B cell (primary cell): Measurements from ENCODE around the gene HSFX4. TPM values are rescaled to one million over a fixed set of nuclear protein-coding genes. Genes with fewer than 3 reads are reported as not detected.
"Not testable (repeated sequence)": the region's sequence is repeated elsewhere in the genome, so short reads cannot be mapped to it uniquely, and the experiment has no call there.

Source experiments
- ATAC-seq: fragments of 200-7000 bp; cut with Tn5 transposase; one replicate; pipeline ENCODE4 v1.10.0; 2021; ENCODE audit warnings: low read depth, mild to moderate bottlenecking, moderate number of reproducible peaks, moderate library complexity
- CTCF ChIA-PET: fragments of 350-600 bp; sonication (Branson Sonifier 250); formaldehyde crosslinking; loops from one replicate; lab custom pipeline; 2021; ENCODE audit warnings: antibody characterized with exemption, inconsistent platforms; lab: Charles Lee
- POLR2A ChIA-PET: fragments of 350-600 bp; sonication (Branson Sonifier 250); formaldehyde crosslinking; loops from one replicate; lab custom pipeline; 2021; ENCODE audit warnings: antibody characterized with exemption; lab: Charles Lee
- DNase-seq: peaks from one replicate; pipeline ENCODE4 v3.0.0; 2013
- H2AFZ ChIP-seq: 2 replicates; pipeline ENCODE4 v1.6.1; 2012; ENCODE audit warnings: mild to moderate bottlenecking, low read depth, low read length; ENCODE audit not compliant: insufficient read depth, poor library complexity, severe bottlenecking
- H3K27ac ChIP-seq, 2 donors: 1 replicate in 1 of 2; 2 replicates in 1 of 2; pipeline ENCODE4 v1.5.1; 2012 to 2013; ENCODE audit warnings: low read length in 2 of 2, mild to moderate bottlenecking in 2 of 2, moderate library complexity in 1 of 2
- H3K27me3 ChIP-seq, 4 experiments: fragments of 200-600 bp in 1 of 4; sonication (generic) in 1 of 4; replicated peaks in 1 of 4; 1 replicate in 2 of 4; 2 replicates in 2 of 4; pipeline versions ENCODE4 v1.6.1 to v1.7.0; 2013 to 2016; ENCODE audit warnings: low read length in 3 of 4, mild to moderate bottlenecking in 2 of 4, mixed read lengths in 1 of 4, moderate library complexity in 1 of 4; ENCODE audit not compliant: insufficient read depth in 4 of 4, control insufficient read depth in 3 of 4; ENCODE audit errors: control extremely low read depth in 1 of 4
- H3K36me3 ChIP-seq, 2 experiments: replicated peaks in 1 of 2; 1 replicate in 1 of 2; 2 replicates in 1 of 2; pipeline versions ENCODE4 v1.6.1 to v1.7.1; 2013; ENCODE audit warnings: low read length in 1 of 2; ENCODE audit not compliant: insufficient read depth in 2 of 2, control insufficient read depth in 1 of 2; ENCODE audit errors: control extremely low read depth in 1 of 2, extremely low read depth in 1 of 2
- H3K4me1 ChIP-seq, 2 donors: fragments of 200-600 bp in 1 of 2; sonication (generic) in 1 of 2; 1 replicate in 1 of 2; 2 replicates in 1 of 2; pipeline versions ENCODE4 v1.5.1 to v1.6.1; 2013 to 2017; ENCODE audit warnings: low read length in 2 of 2; ENCODE audit not compliant: control insufficient read depth in 2 of 2, insufficient read depth in 2 of 2
- H3K4me2 ChIP-seq: replicated peaks from 2 replicates; pipeline ENCODE3; 2012; ENCODE audit warnings: mild to moderate bottlenecking, low read depth, low read length; ENCODE audit not compliant: poor library complexity, severe bottlenecking
- H3K4me3 ChIP-seq, 5 experiments: fragments of 200-600 bp in 1 of 5; sonication (generic) in 1 of 5; 1 replicate in 3 of 5; 2 replicates in 2 of 5; pipeline versions ENCODE4 v1.5.1 to v1.7.0; 2011 to 2016; ENCODE audit warnings: low read length in 4 of 5, mild to moderate bottlenecking in 4 of 5, low read depth in 2 of 5, control low read depth in 1 of 5, moderate library complexity in 1 of 5; ENCODE audit not compliant: insufficient read depth in 1 of 5; ENCODE audit errors: control extremely low read depth in 1 of 5, extremely low read depth in 1 of 5
- H3K79me2 ChIP-seq: fragments of 200-600 bp; sonication (generic); one replicate; pipeline ENCODE4 v1.6.0; 2016; ENCODE audit warnings: low read length; ENCODE audit not compliant: control insufficient read depth, insufficient read depth
- H3K9ac ChIP-seq: fragments of 200-600 bp; sonication (generic); 2 replicates; pipeline ENCODE4 v1.6.1; 2017; ENCODE audit warnings: mild to moderate bottlenecking, low read length, moderate library complexity
- H3K9me3 ChIP-seq, 3 donors: one replicate each; pipeline versions ENCODE4 v1.6.1 to v1.7.1; 2013; ENCODE audit warnings: low read length in 2 of 3; ENCODE audit not compliant: control insufficient read depth in 2 of 3, insufficient read depth in 1 of 3; ENCODE audit errors: control extremely low read depth in 1 of 3
- H4K20me1 ChIP-seq: 2 replicates; pipeline ENCODE4 v1.6.0; 2012; ENCODE audit warnings: mild to moderate bottlenecking, low read length; ENCODE audit not compliant: insufficient read depth, control insufficient read depth, poor library complexity, severe bottlenecking
- H3K27ac Mint-ChIP-seq: one replicate; pipeline ENCODE4 v1.8.0; 2021; ENCODE audit warnings: mixed read lengths
- H3K27me3 Mint-ChIP-seq: one replicate; pipeline ENCODE4 v1.8.0; 2021; ENCODE audit warnings: mixed read lengths
- H3K4me1 Mint-ChIP-seq: one replicate; pipeline ENCODE4 v1.8.0; 2021; ENCODE audit warnings: mixed read lengths
- H3K4me3 Mint-ChIP-seq: one replicate; pipeline ENCODE4 v1.8.0; 2021; ENCODE audit warnings: mixed read lengths
- H3K9me3 Mint-ChIP-seq: one replicate; pipeline ENCODE4 v1.8.0; 2022; ENCODE audit warnings: mixed read lengths; ENCODE audit not compliant: insufficient read depth
- CTCF ChIP-seq: fragments of 200-600 bp; IDR thresholded peaks from one replicate; pipeline ENCODE4 v1.8.0; 2022; ENCODE audit warnings: antibody characterized with exemption, mild to moderate bottlenecking
- EZH2 ChIP-seq: IDR thresholded peaks from 2 replicates; pipeline ENCODE4 v1.6.1; 2012; ENCODE audit warnings: borderline replicate concordance, low read depth, mild to moderate bottlenecking, moderate library complexity, low read length; ENCODE audit not compliant: insufficient read depth, poor library complexity, severe bottlenecking
- WGBS: methylation state at CpG from one replicate; pipeline ENCODE4 v1.1.5; 2013; ENCODE audit warnings: missing lambda C conversion rate; ENCODE audit not compliant: insufficient coverage; 5-methylcytosine and 5-hydroxymethylcytosine counted together
- intact Hi-C: fragments of 100-400 bp; cut with micrococcal nuclease; formaldehyde crosslinking; loops from one replicate; pipeline ENCODE4 v1.10.0; 2022
- polyA minus RNA-seq: library from RNA; depleted of rRNA, polyadenylated mRNA; stranded (reverse); fragments of >200 nt; gene quantifications from 2 replicates; pipeline ENCODE4 v1.2.3, GENCODE V29; 2012
- polyA plus RNA-seq: library from polyadenylated mRNA; depleted of rRNA; stranded (reverse); fragments of >200 nt; gene quantifications from 2 replicates; pipeline ENCODE4 v1.2.3, GENCODE V29; 2012
- total RNA-seq, 2 donors: library from RNA; stranded (reverse); fragments of 120-200 nt in 1 of 2; gene quantifications; 1 replicate in 1 of 2; 2 replicates in 1 of 2; pipeline versions ENCODE4 v1.2.3 to v1.2.4, GENCODE V29; 2013 to 2022

HSFX4 gene
- total RNA-seq (not detected in 2 replicates), polyA plus RNA-seq (not detected in 2 replicates), polyA minus RNA-seq (not detected in 2 replicates)
- total RNA-seq (2013): not detected

GRCh38 chrX:149929400-149929799 is at the start of gene HSFX4:
Gene HSFX4 (plus strand): TSS chrX:149929573. CDS start chrX:149929645, 72 bp downstream.
- DNase-seq, H3K9ac ChIP-seq, H3K9me3 ChIP-seq, H3K9me3 Mint-ChIP-seq, H3K27me3 ChIP-seq, H3K36me3 ChIP-seq, H3K4me3 ChIP-seq, H2AFZ ChIP-seq, CTCF ChIA-PET, intact Hi-C loops, H3K27ac Mint-ChIP-seq, H4K20me1 ChIP-seq, H3K79me2 ChIP-seq, H3K4me1 ChIP-seq, H3K4me3 Mint-ChIP-seq, H3K4me1 Mint-ChIP-seq, H3K4me2 ChIP-seq, POLR2A ChIA-PET, ATAC-seq, H3K27ac ChIP-seq, H3K27me3 Mint-ChIP-seq: not testable (repeated sequence)
- WGBS: no CpG with 5 or more reads among the region's 7 CpGs

- ChIA-PET POLR2A (no interaction called here), CTCF (no interaction called here)
- H3K27me3 ChIP-seq: no peaks in the 10 kb centered on the region
- no peaks in the 10 kb centered on the region for H3K9me3 ChIP-seq
- H3K79me2 ChIP-seq: no peaks in the 10 kb centered on the region
- H3K27ac Mint-ChIP-seq: no peak within 1 kb of the TSS
- H3K4me1 ChIP-seq: no peaks in the 10 kb centered on the region
- DNase-seq: no peak
- H3K9me3 Mint-ChIP-seq: no peaks in the 10 kb centered on the region
- no peak within 1 kb of the TSS for H2AFZ ChIP-seq
- 83% methylated on average over 7 of the region's 33 CpGs for WGBS
- no peak within 1 kb of the TSS for H3K4me2 ChIP-seq
- ATAC-seq: no peak
- no peak within 1 kb of the TSS for H3K4me3 Mint-ChIP-seq
- H3K36me3 ChIP-seq: no peaks in the 10 kb centered on the region
- H3K4me1 Mint-ChIP-seq: no peaks in the 10 kb centered on the region
- intact Hi-C loops: no loop called here
- H3K27me3 Mint-ChIP-seq: no peaks in the 10 kb centered on the region
- TF ChIP-seq CTCF (no peak), EZH2 (no peak)
- H4K20me1 ChIP-seq: no peaks in the 10 kb centered on the region
- no peak within 1 kb of the TSS for H3K9ac ChIP-seq
- H3K27ac ChIP-seq: no peak within 1 kb of the TSS
- no peak within 1 kb of the TSS for H3K4me3 ChIP-seq
Observed at GRCh38 chrX:149881081-149881711, 48.2 kb upstream of the HSFX4 start, which contains the start of gene MAGEA8. Gene MAGEA8 (plus strand): TSS chrX:149881183. CDS start chrX:149884273, 3,090 bp downstream.

- POLR2A ChIA-PET, H3K27me3 Mint-ChIP-seq, H3K4me3 Mint-ChIP-seq: not testable (repeated sequence)
Observed at GRCh38 chrX:149890828-149891227, 38.5 kb upstream of the HSFX4 start.

More at GRCh38 chrX:149890828-149891227, 38.5 kb upstream of the HSFX4 start:
- H3K27me3 ChIP-seq, H3K9ac ChIP-seq, H3K27ac ChIP-seq, H3K9me3 ChIP-seq, H3K4me3 ChIP-seq, H3K4me1 Mint-ChIP-seq, ATAC-seq, DNase-seq, H2AFZ ChIP-seq, H3K36me3 ChIP-seq, H3K27ac Mint-ChIP-seq, intact Hi-C loops, H3K4me1 ChIP-seq, H3K4me2 ChIP-seq, CTCF ChIA-PET, H3K9me3 Mint-ChIP-seq, H3K79me2 ChIP-seq, H4K20me1 ChIP-seq: not testable (repeated sequence)
- WGBS: no CpG with 5 or more reads among the region's 2 CpGs
